GM18508 (cell line): ENCODE results near the gene COL1A1.

ENCODE experiments used
- ATAC-seq: cut with Tn5 transposase; IDR thresholded peaks from one replicate; pipeline ENCODE4 v1.9.1; 2021; ENCODE audit warnings: moderate number of reproducible peaks; ENCODE audit not compliant: insufficient read depth, unreplicated experiment

The COL1A1 gene

DNA sequence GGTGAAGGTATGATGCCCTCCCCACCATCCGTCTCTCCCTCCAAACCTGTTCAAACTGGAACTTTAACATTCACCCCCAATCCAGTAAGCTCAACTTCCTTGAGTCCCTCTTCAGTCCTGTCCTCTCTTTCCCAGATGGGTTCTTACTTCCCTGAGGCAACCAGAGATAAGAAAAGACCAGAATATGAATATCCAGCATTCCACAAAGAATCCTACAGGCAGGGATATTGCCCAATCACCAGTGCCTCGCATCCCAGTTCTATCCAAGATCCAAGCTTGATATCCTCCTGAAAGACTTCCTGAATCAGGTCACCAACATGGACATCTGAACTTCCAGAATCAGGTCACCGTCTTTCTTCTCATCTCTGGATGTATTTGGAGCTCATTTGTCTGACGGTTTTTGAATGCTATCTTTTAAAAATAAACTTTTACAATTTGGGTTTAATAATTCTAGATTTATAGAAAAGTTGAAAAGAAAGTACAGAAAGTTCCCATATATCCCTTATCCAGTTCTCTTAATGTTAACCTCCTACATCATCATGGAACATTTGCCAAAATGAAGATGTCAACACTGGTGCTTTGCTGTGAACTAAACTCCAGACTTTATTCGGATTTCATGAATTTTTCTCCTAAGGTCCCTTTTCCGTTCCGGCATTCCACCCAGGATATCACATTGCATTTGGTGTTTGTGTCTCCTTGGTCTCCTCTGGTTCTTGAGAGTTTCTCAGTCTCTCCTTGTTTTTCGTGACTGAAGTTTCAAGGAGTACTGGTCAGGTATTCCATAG is 13.7 kb upstream of the COL1A1 start:
- ATAC-seq = no peak

DNA sequence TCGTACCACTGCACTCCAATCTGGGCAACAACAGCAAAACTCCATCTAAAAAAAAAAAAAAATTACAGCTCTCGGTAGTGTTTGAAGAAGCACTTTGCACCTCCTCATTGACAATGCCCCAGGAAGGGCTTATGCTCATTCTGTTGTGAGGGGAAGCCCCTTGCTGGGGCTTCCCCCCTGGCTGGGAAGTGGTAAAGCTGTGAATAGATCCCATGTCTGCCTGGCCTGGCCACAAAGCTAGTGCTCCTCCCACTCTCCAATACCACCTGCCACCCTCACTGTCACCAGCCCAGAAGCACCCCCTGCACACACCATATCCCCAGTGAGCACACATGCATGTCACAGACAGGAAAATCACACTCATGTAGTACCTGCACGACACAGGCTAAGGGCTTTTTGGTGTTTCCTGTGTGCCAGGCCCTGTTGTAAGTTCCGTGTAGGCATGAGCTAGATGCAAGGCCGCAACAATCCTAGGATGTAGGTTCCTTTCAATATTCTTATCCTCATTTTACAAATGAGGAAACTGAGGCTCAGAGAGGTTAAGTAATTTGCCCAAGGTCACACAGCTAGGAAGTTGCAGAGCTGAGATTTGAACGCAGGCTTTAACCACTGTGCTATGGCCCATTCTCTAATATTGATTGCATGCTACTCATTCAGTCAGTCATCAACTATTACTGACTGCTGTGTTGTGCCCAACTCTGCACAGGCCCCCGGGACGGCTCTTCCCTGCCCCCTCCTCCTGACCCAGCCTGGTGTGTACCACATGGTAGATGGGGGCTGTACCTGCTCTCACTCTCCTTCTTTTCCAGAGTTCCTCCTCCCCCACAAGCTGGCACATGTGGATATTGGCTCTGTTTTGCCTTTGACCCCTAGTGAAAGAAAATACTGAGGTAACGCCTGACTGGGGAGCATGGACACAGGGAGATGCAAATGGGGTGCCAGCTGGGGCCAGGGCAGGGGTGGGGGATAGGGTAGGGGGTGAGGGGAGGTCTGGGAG is 11.9 kb upstream of the COL1A1 start:
- peak; percentile 77 for ATAC-seq

DNA sequence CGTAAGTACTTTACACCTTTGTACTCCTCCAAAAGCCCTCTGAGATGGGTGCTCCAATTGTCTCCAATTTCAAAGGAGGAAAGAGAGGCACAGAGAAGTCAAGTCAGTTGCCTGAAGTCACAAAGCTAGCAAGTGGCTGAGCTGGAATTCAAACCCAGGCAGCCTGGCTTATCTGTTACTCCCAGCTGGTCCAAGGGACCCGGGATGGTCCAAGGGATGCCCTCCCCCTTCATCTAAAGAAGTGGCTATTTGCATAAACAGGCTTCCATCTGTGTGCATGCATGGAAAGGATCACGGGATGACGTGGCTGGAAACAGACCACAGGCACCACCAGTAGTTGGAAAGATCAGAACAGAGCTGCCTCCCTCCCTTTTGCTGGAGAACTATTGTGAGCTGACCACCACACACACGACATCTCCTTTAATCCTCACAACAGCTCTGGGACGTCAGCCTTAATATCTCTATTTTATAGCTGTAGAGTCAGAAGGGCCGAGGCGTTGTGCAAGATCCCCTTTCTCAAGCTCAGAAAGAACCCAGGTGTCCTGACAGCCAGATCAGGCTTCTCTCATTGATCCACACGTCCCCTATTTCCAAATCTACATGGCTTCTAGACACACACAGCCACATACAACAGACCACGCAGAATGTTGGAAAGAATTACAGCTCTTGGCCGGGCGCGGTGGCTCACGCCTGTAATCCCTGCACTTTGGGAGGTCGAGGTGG is 10.9 kb upstream of the COL1A1 start:
- ATAC-seq = no peak

DNA sequence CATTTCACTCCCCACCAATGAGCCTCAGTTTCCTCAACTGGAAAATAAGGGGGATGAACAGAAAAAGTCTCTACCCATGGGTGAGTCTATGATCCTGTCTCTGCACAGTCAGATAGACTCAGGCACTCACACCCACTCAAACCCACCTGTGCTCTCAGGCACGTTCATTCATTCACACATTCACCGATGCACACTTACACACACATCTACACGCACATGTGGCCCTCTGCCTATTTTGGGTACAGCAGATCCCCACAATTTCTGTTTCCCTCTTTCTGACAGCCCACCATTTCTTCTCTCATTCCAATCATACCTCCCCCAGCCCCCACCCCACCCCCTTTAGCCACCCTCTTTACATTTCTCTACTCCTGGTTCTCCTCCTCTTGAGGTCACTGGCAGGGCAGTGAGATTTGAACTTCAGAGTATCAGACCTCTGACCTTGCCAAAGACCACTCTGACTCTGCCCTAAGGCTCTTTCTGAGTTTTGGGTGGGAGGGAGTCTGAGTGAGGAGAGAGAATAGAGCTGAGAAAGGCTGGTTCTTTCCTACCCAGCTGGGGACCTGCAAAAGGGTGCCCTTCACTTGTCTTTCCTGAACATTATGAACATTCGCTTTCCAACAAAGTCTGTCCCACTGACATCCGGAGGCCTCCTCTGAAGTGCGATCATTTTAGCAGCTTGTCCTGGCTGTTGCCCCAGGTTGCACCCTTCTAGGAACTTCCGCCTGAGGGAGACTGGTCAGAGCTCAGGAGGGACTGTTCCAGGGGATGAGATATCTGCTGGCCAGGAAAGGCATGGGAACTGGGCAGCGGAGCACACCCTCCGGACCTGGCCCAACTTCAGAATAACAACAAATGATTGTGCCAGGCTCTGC is 10.1 kb upstream of the COL1A1 start:
- no peak for ATAC-seq

DNA sequence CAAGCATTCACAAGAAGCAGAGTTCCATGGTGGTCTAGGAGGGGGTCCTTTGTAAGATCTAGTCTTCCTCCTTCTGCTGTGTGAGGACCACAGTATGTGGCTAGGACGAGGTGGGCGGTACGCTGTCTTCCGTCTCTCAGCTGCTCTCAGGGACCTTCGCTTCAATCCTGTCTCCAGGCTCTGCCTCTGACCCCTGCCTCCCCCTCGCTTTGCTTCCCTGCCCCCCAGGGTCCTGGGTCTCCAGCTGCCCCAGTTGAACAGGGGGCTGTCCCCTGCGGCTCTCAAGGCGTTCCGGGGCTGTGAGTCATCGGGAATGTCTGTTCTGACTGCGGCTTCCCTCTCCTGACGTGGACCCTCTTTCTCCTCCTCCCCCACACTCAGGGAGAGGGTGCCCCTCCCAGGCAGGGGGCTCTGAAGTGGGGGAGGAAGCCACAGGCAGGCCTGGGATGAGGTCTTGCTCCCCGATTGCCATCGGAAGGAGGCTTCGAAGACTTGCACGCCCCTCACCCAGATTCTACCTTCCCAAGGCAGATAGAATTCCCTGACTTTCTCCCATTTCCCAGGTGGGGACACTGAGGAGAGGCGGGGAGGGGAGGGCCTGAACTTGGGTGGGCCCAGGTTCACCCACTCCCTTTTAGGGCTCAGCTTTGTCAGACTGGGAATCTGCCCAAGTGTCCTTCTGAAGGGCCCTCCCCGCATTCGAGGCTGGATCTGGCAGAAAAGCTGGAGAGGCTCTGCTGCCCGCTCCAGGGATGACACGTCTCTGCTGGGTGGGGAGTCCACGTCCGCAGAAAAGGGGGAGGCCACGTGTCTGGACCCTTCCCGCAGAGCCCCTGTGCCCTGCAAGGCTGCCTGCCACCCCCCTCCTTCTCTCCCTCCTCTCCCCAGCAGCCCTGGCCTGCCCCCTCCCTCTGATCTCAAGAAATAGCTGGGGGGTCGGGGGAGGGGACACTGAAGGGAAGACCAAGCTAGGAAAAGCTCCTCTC is 9.1 kb upstream of the COL1A1 start:
- no peak for ATAC-seq

DNA sequence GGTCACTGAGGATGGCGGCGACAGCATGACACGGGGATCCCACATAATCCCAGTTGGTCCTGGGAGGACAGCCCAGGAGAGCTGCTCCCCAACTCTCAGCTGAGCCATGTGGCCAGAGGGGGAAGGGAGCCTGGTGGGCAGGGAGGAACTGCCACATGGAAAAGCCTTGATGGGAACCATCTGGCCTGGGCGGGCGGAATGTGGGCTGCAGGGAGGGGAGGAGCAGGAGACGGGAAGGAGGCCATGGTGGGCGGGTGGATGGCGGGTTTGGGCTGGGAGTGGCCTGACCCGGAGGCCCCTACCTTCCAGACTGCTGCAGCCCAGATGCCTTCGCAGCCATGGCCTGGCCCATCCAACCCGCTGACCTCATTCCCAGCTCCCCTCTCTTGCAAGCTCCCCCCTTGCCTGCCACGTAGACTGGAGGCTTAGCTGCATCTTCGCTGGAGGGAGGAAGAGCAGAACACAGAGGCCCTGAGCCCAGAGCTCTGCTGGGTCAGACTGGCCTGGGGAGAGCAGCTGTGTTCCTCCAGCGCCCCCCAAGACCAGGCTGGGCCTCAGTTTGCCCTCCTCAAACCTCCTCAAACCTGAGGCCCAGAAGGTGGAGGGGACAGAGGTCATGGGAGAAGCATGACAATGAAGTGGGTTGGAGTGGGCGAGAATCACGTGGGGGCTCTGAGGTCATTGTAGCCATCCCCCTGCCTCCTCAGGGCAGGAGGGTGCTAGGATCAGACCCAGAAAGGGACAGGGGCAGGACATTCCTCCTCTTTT is 8.2 kb upstream of the COL1A1 start:
- no peak for ATAC-seq

DNA sequence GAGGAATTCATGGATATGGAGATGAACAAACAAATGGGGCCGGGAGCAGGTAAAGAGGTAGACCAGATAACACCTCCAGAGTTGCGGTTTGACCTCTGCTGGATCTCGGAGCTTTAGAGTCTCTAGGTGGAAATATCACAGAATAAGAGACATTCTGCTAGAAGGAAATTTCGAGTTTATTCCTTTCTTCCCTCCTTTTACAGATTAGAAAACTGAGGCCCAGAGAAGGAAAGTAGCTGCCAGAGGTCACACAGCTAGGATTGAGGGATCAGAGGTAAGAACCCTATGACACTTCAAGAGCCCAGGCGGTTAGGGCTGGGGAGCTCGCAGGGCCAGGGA is 7.7 kb upstream of the COL1A1 start:
- ATAC-seq = no peak

DNA sequence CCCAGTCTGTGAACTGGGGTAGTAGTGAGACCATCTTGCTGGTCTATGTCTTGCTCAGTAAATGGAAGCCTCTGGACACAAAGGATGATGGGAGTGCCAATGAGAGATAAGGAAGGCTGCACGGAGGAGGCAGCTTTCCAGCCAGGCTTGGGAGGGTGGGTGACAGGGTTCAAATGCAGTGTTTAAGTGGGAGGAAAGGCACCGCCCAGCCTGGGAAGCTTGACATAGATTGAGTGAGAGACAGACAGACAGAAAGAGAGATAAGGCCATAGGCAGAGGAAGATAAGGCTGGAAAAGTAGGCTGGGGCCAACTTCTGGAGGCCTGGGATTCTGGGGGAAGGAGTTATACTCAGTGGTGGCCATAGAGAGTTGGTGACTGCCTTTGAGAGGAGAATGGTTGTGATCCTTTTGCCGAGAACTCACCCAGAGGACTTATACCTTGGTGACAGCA is 7.2 kb upstream of the COL1A1 start:
- ATAC-seq = no peak

DNA sequence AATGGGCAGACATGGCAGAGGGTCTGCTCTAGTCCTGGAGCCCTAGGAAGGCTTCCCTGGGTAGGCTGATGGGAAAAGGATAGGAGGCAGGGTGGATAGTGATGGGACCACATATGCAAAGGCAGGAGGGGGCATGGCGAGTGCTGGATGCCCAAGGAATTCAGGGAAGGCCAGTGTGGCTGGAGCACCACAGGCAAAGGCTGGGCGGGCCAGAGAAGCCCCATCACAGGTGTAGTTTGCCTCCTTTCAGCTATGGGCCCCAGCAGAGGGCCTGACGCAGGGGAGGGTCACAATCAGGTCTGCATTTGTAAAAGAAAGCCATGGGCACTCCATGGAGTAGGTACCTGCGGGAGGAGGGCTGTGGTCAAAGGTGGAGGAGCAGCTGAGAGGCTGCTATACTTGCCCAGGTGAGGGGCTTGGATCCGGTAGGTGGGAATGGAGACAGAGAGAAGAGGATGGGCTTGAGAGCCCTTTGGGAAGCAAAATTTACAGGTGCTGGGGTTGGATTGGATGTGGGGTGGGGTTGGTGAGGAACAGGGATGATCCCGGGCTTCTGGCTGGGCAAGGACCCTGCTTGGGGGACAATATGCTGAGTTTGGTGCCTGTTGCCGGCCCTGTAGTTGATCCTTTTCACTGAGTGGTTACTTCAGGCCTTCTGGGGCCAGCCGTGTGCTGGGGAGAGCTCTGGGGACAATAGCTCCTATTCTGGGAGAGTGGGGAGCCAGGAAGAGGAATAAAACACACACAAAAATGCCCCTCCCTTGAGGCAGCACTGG is 6.5 kb upstream of the COL1A1 start:
- ATAC-seq = no peak

DNA sequence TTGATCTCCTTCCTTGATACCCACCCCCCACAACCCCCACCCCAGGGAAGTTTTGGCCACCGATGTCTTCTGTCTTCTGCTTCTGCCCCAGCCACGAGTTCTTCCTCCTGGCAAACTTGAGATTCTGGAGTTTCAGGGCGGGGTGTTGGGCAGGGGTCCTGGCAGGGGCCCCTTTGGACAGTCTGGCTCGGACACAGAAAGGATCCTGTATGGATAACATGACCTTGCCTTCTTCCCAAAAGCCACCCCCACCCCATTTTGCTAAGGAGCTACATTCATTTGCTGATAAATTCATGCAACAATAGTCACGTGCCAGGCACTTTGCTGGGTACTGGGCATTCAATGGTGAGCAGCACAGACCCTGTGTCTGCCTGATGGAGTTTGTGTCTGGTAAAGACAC is 5.9 kb upstream of the COL1A1 start:
- no peak for ATAC-seq

DNA sequence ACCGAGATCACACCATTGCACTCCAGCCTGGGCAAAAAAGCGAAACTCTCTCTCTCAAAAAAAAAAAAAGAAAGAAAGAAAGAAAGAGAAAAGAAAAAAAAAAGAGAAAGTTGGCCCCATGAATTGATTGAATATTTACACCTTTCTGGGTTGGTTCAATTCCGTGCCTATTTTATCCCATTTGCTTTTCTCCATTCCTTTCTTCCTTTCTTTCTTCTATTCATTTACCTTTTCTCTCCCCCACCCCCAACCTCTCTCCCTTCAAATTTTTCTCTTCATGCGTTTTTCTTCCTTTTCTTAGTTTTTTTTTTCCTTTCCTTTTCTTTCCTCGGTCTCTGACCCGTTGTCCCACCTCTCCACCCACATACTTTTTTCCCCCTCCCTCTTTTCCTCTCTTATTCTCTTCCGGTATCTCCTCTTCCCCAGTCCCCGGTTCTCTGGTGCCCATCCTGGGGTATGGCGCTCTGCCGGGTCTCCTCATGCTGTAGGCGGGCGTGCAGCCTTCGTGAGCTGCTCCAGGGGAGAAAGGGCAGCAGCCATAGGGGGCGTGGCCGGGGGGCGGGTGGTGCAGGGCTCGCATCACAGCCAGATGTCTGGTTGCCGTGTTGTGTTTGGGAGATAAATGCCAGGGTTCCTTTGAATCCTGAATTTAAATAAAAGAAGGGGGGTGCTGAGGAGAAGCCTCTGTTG is 5.3 kb upstream of the COL1A1 start:
- ATAC-seq = no peak

DNA sequence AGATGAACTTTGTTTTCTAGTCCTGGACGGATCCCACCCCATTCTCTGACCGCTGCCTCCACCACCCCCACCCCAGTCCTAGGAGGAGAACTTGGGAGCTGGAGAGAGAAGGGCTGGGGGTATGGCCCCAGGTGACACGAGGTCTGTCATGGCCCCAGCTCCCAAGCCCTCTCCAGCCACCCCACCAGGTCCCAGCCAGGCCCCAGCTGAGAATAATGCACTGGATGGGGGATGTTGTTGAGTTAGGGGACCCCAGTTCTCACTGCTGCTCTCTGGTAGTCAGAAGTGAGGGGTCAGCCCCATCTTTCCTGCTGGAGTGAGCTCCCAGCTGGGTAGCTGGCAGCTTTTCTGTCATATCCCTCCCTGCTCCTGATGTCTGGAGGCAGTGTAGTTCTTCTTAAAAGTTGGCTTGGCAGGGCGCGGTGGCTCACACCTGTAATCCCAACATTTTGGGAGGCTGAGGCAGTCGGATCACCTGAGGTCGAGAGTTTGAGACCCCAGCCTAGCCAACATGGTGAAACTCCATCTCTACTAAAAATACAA is 4.6 kb upstream of the COL1A1 start:
- ATAC-seq = no peak

DNA sequence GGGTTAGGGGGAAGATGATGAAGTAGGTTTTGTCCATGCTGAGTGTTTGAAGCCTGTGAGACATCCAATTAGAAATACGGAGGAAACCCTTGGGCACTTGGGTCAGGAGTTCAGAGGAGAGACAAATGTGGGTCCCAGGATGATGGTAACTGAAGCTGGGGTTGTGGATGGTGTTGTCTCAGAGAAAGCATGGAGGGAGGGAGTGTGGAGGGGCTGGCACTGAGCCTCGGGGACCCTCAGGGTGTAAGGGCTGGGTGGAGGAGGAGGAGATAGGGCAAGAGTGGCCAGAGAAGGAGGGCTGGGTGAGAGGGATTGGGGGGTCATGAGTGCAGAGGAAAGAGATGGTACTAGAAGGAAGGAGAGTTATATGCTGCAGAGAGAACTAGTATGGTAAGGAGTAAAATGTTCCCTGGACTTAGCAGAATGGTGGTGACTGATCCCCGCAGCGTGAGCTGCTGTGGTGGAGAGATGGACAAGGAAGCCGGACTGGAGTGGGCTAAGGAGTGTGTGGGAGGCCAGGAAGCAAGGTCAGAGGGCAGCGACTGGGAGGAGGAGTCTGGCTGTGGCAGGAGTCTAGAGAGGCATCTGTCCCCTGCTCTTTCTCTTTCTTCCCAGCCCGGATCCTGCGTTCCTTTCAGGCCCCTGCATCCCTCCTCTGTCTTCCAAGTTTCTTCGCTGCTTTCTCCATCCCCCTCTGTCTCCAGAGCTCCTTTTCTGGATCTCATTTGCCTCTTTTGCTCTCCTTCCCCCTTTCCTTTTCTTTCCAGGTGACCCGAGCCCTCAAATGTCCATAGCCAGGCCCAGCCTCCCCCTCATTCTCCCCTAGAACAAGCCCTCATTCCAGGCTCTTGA is 3.9 kb upstream of the COL1A1 start:
- no peak for ATAC-seq

DNA sequence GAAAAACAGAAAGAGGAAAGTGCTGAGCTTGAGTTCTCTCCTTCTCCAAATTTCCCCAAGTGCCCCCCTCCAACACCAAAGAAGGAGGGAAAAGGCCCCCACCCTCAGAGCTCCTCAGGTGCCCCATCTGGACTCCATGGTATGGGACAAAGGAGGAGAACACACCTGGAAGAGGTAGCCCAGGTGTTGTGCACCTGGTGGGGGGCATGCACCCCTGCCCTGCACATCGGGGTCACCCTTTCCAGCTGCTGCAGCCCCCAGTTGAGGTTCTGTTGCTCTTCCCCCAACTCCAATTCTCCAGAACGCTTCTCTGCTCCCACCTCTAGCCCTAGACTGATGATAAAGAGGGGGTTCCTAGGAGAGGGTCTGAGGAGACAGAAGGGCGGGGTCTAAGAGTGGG is 3.0 kb upstream of the COL1A1 start:
- ATAC-seq = no peak

DNA sequence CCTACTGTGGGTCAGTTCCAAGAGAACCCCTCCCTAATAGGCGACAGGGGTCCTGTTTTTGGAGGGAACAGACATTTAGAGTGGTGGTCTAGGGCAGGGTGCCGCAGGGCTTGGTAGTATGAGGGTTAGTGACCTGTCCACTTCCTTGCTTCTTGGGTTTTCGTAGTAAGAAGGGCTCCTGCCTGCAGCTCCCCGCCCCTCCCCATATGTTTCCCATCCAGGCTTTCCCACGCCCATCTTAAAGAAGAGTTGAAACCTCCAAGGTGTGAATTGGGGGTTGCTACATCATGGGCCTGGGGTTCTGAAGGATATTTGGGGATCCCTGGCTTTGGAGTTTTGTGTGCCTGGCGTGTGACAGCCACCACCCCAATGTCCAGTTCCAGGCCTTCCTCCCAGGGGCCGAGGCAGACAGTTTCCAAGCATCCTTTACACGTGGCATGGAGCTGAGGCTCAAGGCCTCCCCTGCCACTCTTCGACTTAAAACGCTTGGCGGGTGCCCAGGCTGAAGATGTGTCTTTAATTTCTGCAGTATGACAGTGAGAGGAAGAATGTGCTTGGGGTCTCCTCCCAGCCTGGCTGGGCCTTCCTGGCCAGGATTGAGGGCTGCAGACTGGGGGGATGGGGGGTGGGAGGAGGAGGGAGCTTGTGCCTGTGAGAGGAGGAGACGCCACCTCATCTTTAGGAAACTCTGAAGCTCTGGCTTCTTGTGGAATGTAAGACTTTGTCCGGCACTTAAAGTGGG is 2.3 kb upstream of the COL1A1 start:
- no peak for ATAC-seq
